Stimulated activated CD8-positive, alpha-beta memory T cell treated with anti-CD3 and anti-CD28 coated beads, Interleukin-12 subunit alpha, Interleukin-12 subunit beta, amount 100 ng/mL, for 24 hours (primary cell): ENCODE data around the gene AARS1.
A peak's percentile ranks its signal among the peaks of the same experiment; 100 is the strongest.
"Not testable (repeated sequence)": the region's sequence is repeated elsewhere in the genome, so short reads cannot be mapped to it uniquely, and the experiment has no call there.

Experiments used
- DNase-seq: peaks from one replicate; pipeline ENCODE4 v3.0.0-alpha.2; 2020; ENCODE audit errors: extremely low read depth

AARS1 gene

GRCh38 chr16:70289229-70290094, at the start of gene AARS1:
Gene AARS1, minus strand, starts transcription at chr16:70289506. Its CDS starts 6,743 bp downstream, at chr16:70282763.
- DNase-seq, result peak; percentile 89

GRCh38 chr16:70337814-70338213, 48.5 kb upstream of the AARS1 start:
- no peak for DNase-seq

GRCh38 chr16:70332728-70333127, 43.4 kb upstream of the AARS1 start:
- not testable (repeated sequence) for DNase-seq

GRCh38 chr16:70331588-70332358, 42.5 kb upstream of the AARS1 start:
- DNase-seq, result no peak

- no peak for DNase-seq
These were observed 41.8 kb upstream of the AARS1 start for GRCh38 chr16:70331091-70331490.

GRCh38 chr16:70324998-70325747, 35.9 kb upstream of the AARS1 start:
- no peak for DNase-seq

GRCh38 chr16:70320121-70320520, 30.8 kb upstream of the AARS1 start:
- no peak for DNase-seq

GRCh38 chr16:70307726-70308125, 18.4 kb upstream of the AARS1 start:
- not testable (repeated sequence) for DNase-seq

GRCh38 chr16:70306880-70307279, 17.6 kb upstream of the AARS1 start:
- no peak for DNase-seq

GRCh38 chr16:70304892-70305448, 15.7 kb upstream of the AARS1 start:
- DNase-seq, result no peak

GRCh38 chr16:70302745-70303144, 13.4 kb upstream of the AARS1 start:
- no peak for DNase-seq

GRCh38 chr16:70301121-70301520, 11.8 kb upstream of the AARS1 start:
- DNase-seq, result no peak

GRCh38 chr16:70298988-70299938, 10.0 kb upstream of the AARS1 start, which contains the start of gene DDX19B:
Gene DDX19B, plus strand, starts transcription at chr16:70299186. Its CDS starts 112 bp downstream, at chr16:70299298.
- DNase-seq, result peak; percentile 27

GRCh38 chr16:70295634-70296033, 6.3 kb upstream of the AARS1 start:
- no peak for DNase-seq

- no peak for DNase-seq
These were observed 5.2 kb upstream of the AARS1 start for GRCh38 chr16:70294385-70295025.

GRCh38 chr16:70292148-70292547, 2.8 kb upstream of the AARS1 start:
- DNase-seq, result not testable (repeated sequence)

- DNase-seq, result no peak
These were observed 1.7 kb upstream of the AARS1 start for GRCh38 chr16:70290949-70291519.

GRCh38 chr16:70287304-70287971, 1.9 kb downstream of the AARS1 start:
- not testable (repeated sequence) for DNase-seq

GRCh38 chr16:70276392-70276791, 12.9 kb downstream of the AARS1 start:
- DNase-seq, result no peak
